Pancreas (tissue), 10 donors: ENCODE data around the gene PLA2G2C. TPM values are rescaled to one million over a fixed set of nuclear protein-coding genes. Genes with fewer than 3 reads are reported as not detected.
A peak's percentile ranks its signal among the peaks of the same experiment; 100 is the strongest.

Experiments
- ATAC-seq, 4 donors: fragments of 200-7000 bp; cut with Tn5 transposase; one replicate each; pipeline versions ENCODE4 v1.8.0 to v1.9.1; 2020; ENCODE audit warnings: mild to moderate bottlenecking in 4 of 4, moderate library complexity in 4 of 4
- DNase-seq, 6 donors: peaks; one replicate each; pipeline ENCODE4 v3.0.0-alpha.2; 2020
- FAIRE-seq: peaks from 2 replicates; lab custom pipeline; 2012; peaks lifted over from hg19 to GRCh38; lab: Jason Lieb, UNC
- H3K27ac ChIP-seq, 4 donors: fragments of 200-600 bp; sonication (generic); 1 replicate in 3 of 4; 2 replicates in 1 of 4; pipeline versions ENCODE4 v1.5.0 to v1.8.0; 2020
- H3K27me3 ChIP-seq, 4 donors: fragments of 200-600 bp; one replicate each; pipeline ENCODE4 v1.8.0; 2021
- H3K36me3 ChIP-seq, 3 donors: fragments of 200-600 bp; sonication (generic) in 1 of 3; one replicate each; pipeline versions ENCODE4 v1.5.0 to v1.8.0; 2020 to 2021
- H3K4me1 ChIP-seq, 3 donors: fragments of 200-600 bp; one replicate each; pipeline ENCODE4 v1.8.0; 2021
- H3K4me3 ChIP-seq, 4 donors: fragments of 200-600 bp; sonication (generic) in 2 of 4; one replicate each; pipeline versions ENCODE4 v1.5.0 to v1.8.0; 2020 to 2021
- H3K9me3 ChIP-seq, 4 donors: fragments of 200-600 bp; one replicate each; pipeline ENCODE4 v1.8.0; 2021
- CTCF ChIP-seq, 4 donors: fragments of 200-600 bp; sonication (generic) in 3 of 4; IDR thresholded peaks; one replicate each; pipeline versions ENCODE4 v1.5.0 to v1.8.0; 2021; ENCODE audit warnings: antibody characterized with exemption in 4 of 4
- WGBS, 2 donors: extraction: QIAGEN DNeasy Blood & Tissue Kit; methylation state at CpG; one replicate each; pipeline ENCODE4 v1.1.7; 2013; 5-methylcytosine and 5-hydroxymethylcytosine counted together
- intact Hi-C, 3 donors: fragments of 100-400 bp; cut with DNase I; formaldehyde crosslinking; loops; one replicate each; pipeline versions ENCODE4 v1.11.1 to v1.14.2; 2022
- polyA plus RNA-seq, 2 donors: library from polyadenylated mRNA; stranded (reverse); fragments of 200-250 nt; gene quantifications; one replicate each; pipeline ENCODE4 v1.2.3, GENCODE V29; 2013
- total RNA-seq, 6 donors: library from RNA; stranded (reverse); fragmentation: NEBNext Ultra II Directional in 4 of 6; extraction: Animal tissue kit (Norgen Biotek cat#: 25700) in 4 of 6; gene quantifications; one replicate each; pipeline versions ENCODE4 v1.2.1 to v1.2.4, GENCODE V29; 2021 to 2023
- donor health status: healthy with polysubstance abuse.
- donor health status: DM: no; HTN: no; CAD: no; lungs with moderate emphysema.
- donor health status: DM: no; HTN: no; CAD: no.
- donor health status: control.
- donor health status: control.
- donor health status: Bipolar disorder and iron deficiency.
- donor health status: DM: yes; HTN: yes; CAD: no.
- donor health status: DM: no; HTN: no; CAD: no.
- donor health status: DM: no; HTN: no; CAD: no.
- donor health status: DM: yes; HTN: yes; CAD: no.

Gene PLA2G2C
- total and polyA plus RNA-seq, 8 donors: not detected

GRCh38 chr1:20194757-20195461 lies 8.6 kb upstream of the PLA2G2C start:
- DNase-seq (peak; percentile 43 to 89 (median 70)), FAIRE-seq (no peak), ATAC-seq (peak; percentile 60 to 95 (median 88))
- TF ChIP-seq CTCF (IDR thresholded peaks at IDR 0.05): peak; percentile 61 to 76 (median 69)
- no peaks in the 10 kb centered on the region for H3K9me3 ChIP-seq
- H3K4me3 ChIP-seq: no peak overlapping the region
- H3K27me3 ChIP-seq: no peaks in the 10 kb centered on the region
- 33 to 41% methylated on average over 15 of the region's 15 CpGs for WGBS, 2 donors
- no peaks in the 10 kb centered on the region for H3K36me3 ChIP-seq
- H3K27ac ChIP-seq: no peak overlapping the region
- no peaks in the 10 kb centered on the region for H3K4me1 ChIP-seq
- intact Hi-C loops: loop anchor here in 1 of 3 donors (5.0 kb wide), 1 partner anchor 273 kb away; the partner anchor contains the start of gene PLA2G2E

- WGBS, 2 donors: 84 to 94% methylated on average over 2 of the region's 2 CpGs
- Histone ChIP-seq H3K27me3 (no peaks in the 10 kb centered on the region), H3K4me1 (no peaks in the 10 kb centered on the region), H3K27ac (no peak overlapping the region), H3K36me3 (no peaks in the 10 kb centered on the region), H3K4me3 (no peak overlapping the region), H3K9me3 (no peaks in the 10 kb centered on the region)
- TF ChIP-seq CTCF (IDR thresholded peaks at IDR 0.05): no peak
- no peak for DNase-seq
- no peak for FAIRE-seq
- ATAC-seq: peak in 1 of 4 donors; percentile 22
- intact Hi-C loops: no loop called here
These were observed 7.9 kb upstream of the PLA2G2C start for GRCh38 chr1:20194224-20194623.

GRCh38 chr1:20192871-20193411 lies 6.6 kb upstream of the PLA2G2C start:
- H3K27ac ChIP-seq: no peak overlapping the region
- ATAC-seq (no peak), DNase-seq (no peak), FAIRE-seq (no peak)
- intact Hi-C loops: no loop called here
- WGBS, 2 donors: 82 to 90% methylated on average over 1 of the region's 1 CpG
- H3K9me3 ChIP-seq: no peaks in the 10 kb centered on the region
- no peaks in the 10 kb centered on the region for H3K27me3 ChIP-seq
- no peaks in the 10 kb centered on the region for H3K36me3 ChIP-seq
- TF ChIP-seq CTCF (IDR thresholded peaks at IDR 0.05): no peak
- H3K4me1 ChIP-seq: no peaks in the 10 kb centered on the region
- no peak overlapping the region for H3K4me3 ChIP-seq

GRCh38 chr1:20192364-20192763 lies 6.0 kb upstream of the PLA2G2C start:
- H3K36me3 ChIP-seq: no peaks in the 10 kb centered on the region
- H3K27ac ChIP-seq: no peak overlapping the region
- H3K4me3 ChIP-seq: no peak overlapping the region
- no peaks in the 10 kb centered on the region for H3K9me3 ChIP-seq
- H3K4me1 ChIP-seq: no peaks in the 10 kb centered on the region
- no peaks in the 10 kb centered on the region for H3K27me3 ChIP-seq
- intact Hi-C loops: no loop called here
- no peak for FAIRE-seq
- TF ChIP-seq CTCF (IDR thresholded peaks at IDR 0.05): no peak
- ATAC-seq: peak in 3 of 4 donors; percentile 12 to 41 (median 41)
- 66 to 67% methylated on average over 5 of the region's 5 CpGs for WGBS, 2 donors
- DNase-seq: no peak
